LNCaP clone FGC (cell line): Measurements from ENCODE around the gene MYEOV.

Source experiments
- DNase-seq: peaks from one replicate; pipeline ENCODE4 v3.0.0-alpha.2; 2011; ENCODE audit warnings: low read depth
- H3K4me3 ChIP-seq: 2 replicates; pipeline ENCODE4 v1.5.1; 2011; ENCODE audit warnings: mild to moderate bottlenecking, low read depth, low read length, control low read depth
- CTCF ChIP-seq: IDR thresholded peaks from 2 replicates; pipeline ENCODE4 v1.5.1; 2012; ENCODE audit warnings: mild to moderate bottlenecking; ENCODE audit not compliant: control insufficient read depth, insufficient read depth; ENCODE audit errors: extremely low read depth

MYEOV gene

DNA sequence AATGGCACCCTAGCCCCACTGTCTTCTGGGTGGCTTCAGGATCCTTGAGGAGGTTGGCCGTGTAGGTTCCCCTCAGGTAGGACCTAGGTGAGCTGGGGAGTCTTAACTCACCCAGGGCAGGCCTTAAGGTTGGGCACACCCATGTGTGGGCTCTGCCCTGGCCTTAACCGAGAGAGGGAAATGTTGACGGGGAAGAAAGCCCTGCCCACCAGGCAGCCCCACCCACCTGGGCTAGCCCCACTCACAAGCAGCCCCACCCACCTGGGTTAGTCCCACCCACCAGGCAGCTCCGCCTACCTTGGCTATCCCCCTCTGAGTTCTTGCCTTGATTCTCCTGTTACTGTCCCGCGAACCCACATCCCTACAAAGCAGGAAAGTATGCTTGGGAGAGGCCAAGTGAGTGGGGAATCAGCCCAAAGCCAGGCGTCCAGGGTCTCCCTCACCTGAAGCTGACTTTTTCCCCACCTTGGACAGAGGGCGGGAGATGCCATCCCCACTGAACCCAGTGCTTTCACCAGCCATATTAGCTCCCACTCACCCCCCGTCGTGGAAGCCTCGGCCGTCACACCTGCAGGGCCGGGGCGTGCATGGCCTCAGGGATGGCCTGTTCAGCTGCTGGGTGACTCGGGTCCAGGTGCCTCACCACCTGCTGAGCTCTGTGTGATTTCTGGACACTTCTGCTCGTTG, at the start of gene MYEOV:
Gene MYEOV (plus strand): TSS at position 337 of the 687 bp plus-strand sequence. CDS start 1,200 bp downstream, outside the sequence.
- peak; percentile 4 for DNase-seq
- no peak for TF ChIP-seq CTCF
- no peak within 1 kb of the TSS for H3K4me3 ChIP-seq

GRCh38 chr11:69244266-69244665, 49.7 kb upstream of the MYEOV start:
- TF ChIP-seq CTCF, result no peak

GRCh38 chr11:69245041-69245440, 48.9 kb upstream of the MYEOV start:
- H3K4me3 ChIP-seq, result no peak overlapping the region
- no peak for TF ChIP-seq CTCF
- DNase-seq, result no peak

More at GRCh38 chr11:69244266-69244665, 49.7 kb upstream of the MYEOV start:
- H3K4me3 ChIP-seq, result no peak overlapping the region
- no peak for DNase-seq

DNA sequence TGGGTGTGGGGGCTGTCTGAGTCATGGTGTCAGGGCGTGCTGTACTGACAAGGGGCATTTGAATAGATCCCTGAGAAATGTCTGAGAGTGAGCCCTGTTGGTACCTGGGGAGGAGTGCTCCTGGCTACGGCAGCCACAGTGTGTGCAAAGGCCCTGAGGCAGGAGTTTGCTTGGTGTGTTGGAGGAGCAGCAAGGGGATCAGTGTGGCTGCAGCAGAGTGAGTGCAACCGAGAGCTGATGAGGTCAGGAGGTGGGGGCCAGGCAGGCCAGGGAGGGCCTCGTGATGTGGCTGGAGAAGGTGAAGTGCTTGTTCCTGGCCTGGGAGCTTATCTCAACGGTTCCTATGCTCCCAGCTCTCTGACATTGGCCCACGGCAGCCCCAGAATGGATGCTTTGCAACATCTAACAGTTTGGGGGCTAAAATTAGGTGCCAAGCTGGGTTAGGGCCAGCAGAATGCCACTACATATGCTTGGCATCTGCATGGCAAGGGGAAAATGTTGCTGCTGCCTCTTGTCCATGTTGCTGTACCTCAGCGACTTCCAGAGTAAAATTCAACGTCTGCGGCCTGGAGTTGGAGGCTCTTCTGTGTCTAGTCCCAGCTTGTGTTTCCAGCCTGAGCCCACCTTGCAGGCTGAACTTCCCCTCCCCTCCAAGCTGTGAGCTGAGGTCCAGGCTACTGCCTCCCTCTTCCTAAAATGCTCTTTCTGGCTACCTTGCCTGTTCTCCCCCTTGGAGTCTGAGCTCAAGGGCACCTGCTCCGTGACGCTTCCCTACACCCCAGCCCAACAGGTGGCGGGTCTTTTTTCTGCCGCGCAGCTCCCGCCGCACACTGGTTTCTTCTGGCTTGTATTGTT, 48.2 kb upstream of the MYEOV start:
- H3K4me3 ChIP-seq, result no peak overlapping the region
- DNase-seq, result no peak
- TF ChIP-seq CTCF, result no peak

- DNase-seq, result no peak
- no peak overlapping the region for H3K4me3 ChIP-seq
- no peak for TF ChIP-seq CTCF
Measured at GRCh38 chr11:69249311-69250185, 44.4 kb upstream of the MYEOV start.

DNA sequence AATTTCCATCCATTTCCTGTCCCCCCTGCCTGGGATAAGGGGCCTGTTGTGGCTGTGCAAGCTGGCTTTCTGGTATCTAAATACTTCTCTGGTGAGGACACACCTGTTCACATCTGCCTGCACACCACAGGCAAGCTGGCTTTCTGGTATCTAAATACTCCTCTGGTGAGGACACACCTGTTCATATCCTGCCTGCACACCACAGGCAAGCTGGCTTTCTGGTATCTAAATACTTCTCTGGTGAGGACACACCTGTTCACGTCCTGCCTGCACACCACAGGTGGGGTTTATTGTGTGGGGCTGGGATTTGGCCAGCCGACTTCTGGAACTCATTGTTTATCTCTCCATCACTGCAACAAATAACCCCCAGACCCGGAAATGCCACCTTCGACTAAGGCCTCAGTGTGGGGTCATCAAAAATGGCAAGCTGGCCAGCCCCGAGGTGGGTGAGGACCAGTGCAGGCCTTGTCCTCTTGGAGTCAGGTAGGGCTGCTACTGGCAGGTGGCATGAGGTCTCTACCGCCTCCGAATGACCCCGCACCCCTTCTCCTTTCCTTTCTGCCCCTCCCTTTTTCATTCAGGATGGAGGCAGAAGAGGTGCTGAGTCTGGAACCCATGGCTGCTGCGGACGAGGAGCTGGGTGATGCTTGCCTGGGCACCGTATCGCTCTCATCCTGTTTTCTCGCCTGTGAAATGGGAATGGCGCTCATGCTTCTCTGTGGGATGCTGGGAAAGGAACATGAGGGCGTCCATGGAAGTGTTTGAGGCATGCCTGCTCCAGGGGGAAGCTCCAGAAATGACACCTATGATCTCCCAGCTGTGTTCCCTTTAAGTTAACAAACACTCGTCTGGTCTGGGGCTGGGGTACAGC, 43.5 kb upstream of the MYEOV start:
- TF ChIP-seq CTCF, result no peak

More for the DNA sequence above, 43.5 kb upstream of the MYEOV start:
- no peak for DNase-seq
- no peak overlapping the region for H3K4me3 ChIP-seq
